Astrocyte of the spinal cord (primary cell): Measurements from ENCODE around the gene GLCCI1.

Experiments used
- DNase-seq: peaks from one replicate; pipeline ENCODE4 v3.0.0; 2011; ENCODE audit warnings: low read depth, low spot score
- H3K4me3 ChIP-seq: 2 replicates; pipeline ENCODE4 v1.5.1; 2011; ENCODE audit warnings: low read depth, mild to moderate bottlenecking, low read length, moderate library complexity
- in situ Hi-C: cut with HindIII; loops from 2 replicates; pipeline ENCODE4 v1.10.0; 2017; ENCODE audit warnings: low sequenced_read_pairs
- TF ChIP-seq, protein P1 (sequence below): IDR thresholded peaks from 2 replicates; pipeline ENCODE4 v1.5.1; 2012; ENCODE audit warnings: low read depth, mild to moderate bottlenecking, low read length, inconsistent platforms

The GLCCI1 gene

DNA sequence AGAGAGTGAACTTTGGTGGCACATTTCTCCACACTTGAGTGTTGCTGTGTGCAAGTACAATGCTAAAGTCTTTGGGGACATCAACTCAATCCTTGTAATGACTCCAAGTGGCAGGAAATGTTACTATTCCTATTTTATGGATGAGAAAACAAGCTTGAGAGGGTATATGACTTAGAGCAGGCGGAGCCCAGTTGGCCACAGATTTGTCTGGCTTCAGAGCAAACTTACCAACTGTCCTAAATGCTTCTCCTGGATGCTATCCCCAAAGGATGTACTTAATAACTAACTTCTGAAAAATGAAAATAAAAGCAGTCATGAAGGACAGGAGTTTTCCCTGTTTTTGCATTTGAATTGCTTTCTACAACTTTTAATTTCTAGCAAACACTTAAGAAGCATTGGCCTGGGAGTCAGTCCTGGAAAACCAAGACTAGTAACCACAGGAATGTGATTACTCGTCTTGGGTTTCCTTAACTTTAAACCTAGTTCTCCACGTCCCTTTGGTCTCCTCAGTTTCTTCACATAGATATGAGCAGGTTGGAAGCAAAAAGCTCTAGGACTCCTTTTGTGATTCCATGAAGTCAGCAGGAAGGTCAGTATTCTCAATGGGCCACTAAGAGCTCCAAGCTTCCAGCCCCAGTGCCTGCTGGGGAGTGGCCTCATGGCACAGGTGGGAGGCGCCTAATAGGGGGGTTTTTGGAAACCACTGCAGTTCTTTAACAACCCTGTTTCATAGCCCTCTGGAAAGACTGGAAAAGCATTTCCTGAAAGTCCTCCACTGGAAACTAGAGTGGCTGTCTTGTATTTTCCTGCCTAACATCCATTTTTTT is 140.8 kb downstream of the GLCCI1 start:
- no peak overlapping the region for H3K4me3 ChIP-seq
- in situ Hi-C loops, result no loop called here
- peak; percentile 66 for DNase-seq
- TF ChIP-seq, protein P1, sequence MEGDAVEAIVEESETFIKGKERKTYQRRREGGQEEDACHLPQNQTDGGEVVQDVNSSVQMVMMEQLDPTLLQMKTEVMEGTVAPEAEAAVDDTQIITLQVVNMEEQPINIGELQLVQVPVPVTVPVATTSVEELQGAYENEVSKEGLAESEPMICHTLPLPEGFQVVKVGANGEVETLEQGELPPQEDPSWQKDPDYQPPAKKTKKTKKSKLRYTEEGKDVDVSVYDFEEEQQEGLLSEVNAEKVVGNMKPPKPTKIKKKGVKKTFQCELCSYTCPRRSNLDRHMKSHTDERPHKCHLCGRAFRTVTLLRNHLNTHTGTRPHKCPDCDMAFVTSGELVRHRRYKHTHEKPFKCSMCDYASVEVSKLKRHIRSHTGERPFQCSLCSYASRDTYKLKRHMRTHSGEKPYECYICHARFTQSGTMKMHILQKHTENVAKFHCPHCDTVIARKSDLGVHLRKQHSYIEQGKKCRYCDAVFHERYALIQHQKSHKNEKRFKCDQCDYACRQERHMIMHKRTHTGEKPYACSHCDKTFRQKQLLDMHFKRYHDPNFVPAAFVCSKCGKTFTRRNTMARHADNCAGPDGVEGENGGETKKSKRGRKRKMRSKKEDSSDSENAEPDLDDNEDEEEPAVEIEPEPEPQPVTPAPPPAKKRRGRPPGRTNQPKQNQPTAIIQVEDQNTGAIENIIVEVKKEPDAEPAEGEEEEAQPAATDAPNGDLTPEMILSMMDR, result no peak

GRCh38 chr7:8111282-8111960 is 142.8 kb downstream of the GLCCI1 start:
- DNase-seq, result no peak
- H3K4me3 ChIP-seq, result no peak overlapping the region
- in situ Hi-C loops, result no loop called here
- TF ChIP-seq, protein P1, result no peak

DNA sequence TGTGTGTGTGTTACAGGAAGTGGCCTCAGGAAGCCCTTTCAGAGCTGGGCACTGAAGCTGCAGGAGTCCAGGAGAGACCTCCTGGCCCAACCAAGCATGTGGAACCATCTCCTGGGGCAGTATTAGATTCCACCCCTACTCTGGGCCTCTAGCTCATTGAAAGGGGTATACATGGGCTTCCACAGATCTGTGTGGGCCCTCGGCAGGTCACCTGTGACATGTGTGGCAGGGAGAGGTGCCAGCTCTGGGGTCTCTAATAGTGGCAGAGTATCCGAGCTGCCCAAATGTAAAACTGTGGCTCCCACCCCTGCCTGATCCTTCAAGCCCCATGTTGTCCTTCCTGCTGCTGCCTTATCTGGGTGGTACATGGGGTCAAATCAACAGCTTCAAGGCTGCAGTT is 144.1 kb downstream of the GLCCI1 start:
- TF ChIP-seq, protein P1, result no peak
- in situ Hi-C loops, result no loop called here
- DNase-seq, result no peak

DNA sequence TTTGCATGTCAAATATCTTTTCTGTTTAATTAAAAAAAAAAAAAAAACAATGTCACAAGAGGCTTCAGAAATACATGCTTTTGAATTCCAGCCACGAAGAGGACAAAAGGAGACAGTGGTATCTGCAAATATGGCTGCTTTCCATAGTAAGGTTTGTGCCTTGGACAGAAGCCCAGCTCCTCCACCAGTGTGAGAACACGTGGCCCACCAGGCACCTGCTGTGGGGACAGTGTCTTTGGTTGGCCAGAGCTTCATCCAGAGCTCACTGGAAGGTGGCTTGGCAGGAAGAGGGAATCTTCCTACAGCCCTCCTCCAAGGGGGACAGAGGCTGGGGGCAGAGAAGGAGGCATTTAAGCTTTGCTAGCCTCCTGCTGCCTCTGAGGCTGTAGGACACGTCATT is 144.6 kb downstream of the GLCCI1 start:
- no peak overlapping the region for H3K4me3 ChIP-seq
- in situ Hi-C loops, result no loop called here
- no peak for DNase-seq
- TF ChIP-seq, protein P1, result no peak

More for the DNA sequence above, 144.1 kb downstream of the GLCCI1 start:
- H3K4me3 ChIP-seq, result no peak overlapping the region

- H3K4me3 ChIP-seq, result no peak overlapping the region
- in situ Hi-C loops, result no loop called here
- DNase-seq, result no peak
- TF ChIP-seq, protein P1, result no peak
Measured at GRCh38 chr7:8114175-8114574, 145.6 kb downstream of the GLCCI1 start.

- H3K4me3 ChIP-seq, result no peak overlapping the region
- no peak for DNase-seq
- in situ Hi-C loops, result no loop called here
- TF ChIP-seq, protein P1, result no peak
Measured at GRCh38 chr7:8115547-8116402, 147.2 kb downstream of the GLCCI1 start.
